GM12801 (cell line): ENCODE data around the gene CTDSPL2.

Experiments used
- CTCF ChIP-seq: IDR thresholded peaks from one replicate; pipeline ENCODE4 v1.5.1; 2011; ENCODE audit warnings: control low read depth; ENCODE audit not compliant: insufficient read length; ENCODE audit errors: extremely low read depth

CTDSPL2 gene

GRCh38 chr15:44545913-44546802, 118.7 kb downstream of the CTDSPL2 start:
- no peak for TF ChIP-seq CTCF

GRCh38 chr15:44550256-44550655, 122.8 kb downstream of the CTDSPL2 start:
- TF ChIP-seq CTCF: no peak

- no peak for TF ChIP-seq CTCF
These were observed 123.3 kb downstream of the CTDSPL2 start for GRCh38 chr15:44550734-44551133.

- TF ChIP-seq CTCF: no peak
These were observed 127.7 kb downstream of the CTDSPL2 start for GRCh38 chr15:44554934-44555723.

GRCh38 chr15:44565387-44566154, 138.1 kb downstream of the CTDSPL2 start:
- TF ChIP-seq CTCF: no peak

DNA sequence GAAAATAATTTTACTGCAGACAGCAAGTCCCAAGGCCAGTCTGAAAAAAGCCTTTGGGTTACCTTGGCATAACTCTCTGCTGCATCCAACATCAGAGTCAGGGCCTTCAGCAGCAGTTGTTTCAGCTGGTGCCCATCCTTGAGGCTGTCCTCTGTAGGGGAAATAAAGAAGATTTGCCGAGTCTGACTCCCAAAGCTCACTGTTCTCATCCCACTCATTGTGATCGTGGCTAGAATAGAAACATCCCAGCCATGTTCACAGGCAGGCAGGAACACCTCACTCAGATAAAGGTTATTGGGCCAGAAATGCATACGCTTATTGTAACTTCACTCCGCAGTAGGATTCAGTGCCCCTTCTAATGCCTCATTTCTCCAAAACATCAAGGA, 138.7 kb downstream of the CTDSPL2 start:
- no peak for TF ChIP-seq CTCF

GRCh38 chr15:44568338-44568737, 140.9 kb downstream of the CTDSPL2 start:
- TF ChIP-seq CTCF: no peak
